ENCODE measurements around the gene TMEM11. TPM values are rescaled to one million over a fixed set of nuclear protein-coding genes. Genes with fewer than 3 reads are reported as not detected.

Gene TMEM11
- polyA plus RNA-seq, 3 donors, result 25.7 to 68.1 (median 59.5) TPM

DNA sequence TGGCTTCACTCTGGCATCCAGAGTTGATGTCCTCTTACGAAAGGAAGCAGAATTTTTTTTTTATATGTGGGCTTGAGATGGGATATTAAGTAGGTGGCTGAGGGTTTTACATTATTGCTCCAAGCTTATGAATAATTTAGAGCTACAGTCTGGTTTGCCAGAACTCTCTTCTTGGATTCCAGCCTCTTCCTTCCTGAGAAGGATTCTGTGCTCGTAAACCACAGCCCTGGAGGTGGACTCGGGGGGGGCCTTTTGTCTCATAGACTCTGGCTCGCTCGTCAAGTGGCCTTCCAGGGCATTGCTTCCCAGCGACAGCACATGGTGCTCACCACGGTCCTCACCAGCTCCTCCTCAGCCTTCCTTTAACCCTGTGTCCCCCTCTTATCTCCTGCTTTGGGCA lies 43.2 kb downstream of the TMEM11 start:
- H3K4me1 Mint-ChIP-seq, result peaks cover 47% of the 10 kb centered on the region
- Histone ChIP-seq H3K9ac (ENCODE audit: insufficient read depth, low read length, poor library complexity, severe bottlenecking) (peak overlapping the region; percentile 29), H3K27ac (ENCODE audit: low read depth in 1 of 2, low read length in 2 of 2) (peak overlapping the region; percentile 49 to 73), H3K79me2 (ENCODE audit: insufficient read depth, low read length) (peaks cover 49% of the 10 kb centered on the region), H3K4me2 (replicated peaks; ENCODE audit: extremely low read depth, low read length, poor library complexity, severe bottlenecking) (peak overlapping the region; percentile 35), H2AFZ (ENCODE audit: insufficient read depth, low read depth, low read length, poor library complexity, severe bottlenecking) (peak overlapping the region; percentile 43), H3K9me3 (replicated peaks in 1 of 2; ENCODE audit: control insufficient read depth in 1 of 2, insufficient read depth in 1 of 2, low read length in 2 of 2) (no peaks in the 10 kb centered on the region), H3K4me1 (ENCODE audit: control insufficient read depth in 1 of 2, insufficient read depth in 2 of 2, low read length in 2 of 2) (peaks cover 23% of the 10 kb centered on the region in 2 donors), H3K4me3 (replicated peaks in 1 of 3; ENCODE audit: low read depth in 2 of 3, low read length in 3 of 3) (peak overlapping the region in 1 of 3 experiments; percentile 10), H4K20me1 (ENCODE audit: insufficient read depth, low read length) (peaks cover 7% of the 10 kb centered on the region), H3K36me3 (replicated peaks in 1 of 2; ENCODE audit: control insufficient read depth in 1 of 2, insufficient read depth in 2 of 2, low read length in 2 of 2) (peaks cover 31 to 40% of the 10 kb centered on the region in 2 donors), H3K27me3 (ENCODE audit: control insufficient read depth in 2 of 2, insufficient read depth in 2 of 2, low read length in 2 of 2) (no peaks in the 10 kb centered on the region)
- peak overlapping the region in 6 of 7 donors; percentile 30 to 88 (median 68) for H3K27ac Mint-ChIP-seq
- WGBS (ENCODE audit: insufficient coverage), result 21% methylated on average over 4 of the region's 7 CpGs
- no peak for DNase-seq
- H3K4me3 Mint-ChIP-seq, result peak overlapping the region in 1 of 2 donors; percentile 48
- peaks cover 0 to 3% (median 0%) of the 10 kb centered on the region in 3 donors for H3K27me3 Mint-ChIP-seq (ENCODE audit: low read depth in 3 of 3)
- peaks cover 42 to 69% of the 10 kb centered on the region in 2 donors for H3K36me3 Mint-ChIP-seq
- TF ChIP-seq, protein P1, sequence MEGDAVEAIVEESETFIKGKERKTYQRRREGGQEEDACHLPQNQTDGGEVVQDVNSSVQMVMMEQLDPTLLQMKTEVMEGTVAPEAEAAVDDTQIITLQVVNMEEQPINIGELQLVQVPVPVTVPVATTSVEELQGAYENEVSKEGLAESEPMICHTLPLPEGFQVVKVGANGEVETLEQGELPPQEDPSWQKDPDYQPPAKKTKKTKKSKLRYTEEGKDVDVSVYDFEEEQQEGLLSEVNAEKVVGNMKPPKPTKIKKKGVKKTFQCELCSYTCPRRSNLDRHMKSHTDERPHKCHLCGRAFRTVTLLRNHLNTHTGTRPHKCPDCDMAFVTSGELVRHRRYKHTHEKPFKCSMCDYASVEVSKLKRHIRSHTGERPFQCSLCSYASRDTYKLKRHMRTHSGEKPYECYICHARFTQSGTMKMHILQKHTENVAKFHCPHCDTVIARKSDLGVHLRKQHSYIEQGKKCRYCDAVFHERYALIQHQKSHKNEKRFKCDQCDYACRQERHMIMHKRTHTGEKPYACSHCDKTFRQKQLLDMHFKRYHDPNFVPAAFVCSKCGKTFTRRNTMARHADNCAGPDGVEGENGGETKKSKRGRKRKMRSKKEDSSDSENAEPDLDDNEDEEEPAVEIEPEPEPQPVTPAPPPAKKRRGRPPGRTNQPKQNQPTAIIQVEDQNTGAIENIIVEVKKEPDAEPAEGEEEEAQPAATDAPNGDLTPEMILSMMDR (IDR thresholded peaks at IDR 0.05), result no peak
- peaks cover 0 to 1% (median 0%) of the 10 kb centered on the region in 7 donors for H3K9me3 Mint-ChIP-seq
- intact Hi-C loops (cut with micrococcal nuclease), result loop anchor here in 1 of 2 donors (10.0 kb wide), 1 partner anchor 46 kb away; the partner anchor contains the start of gene DHRS7B

DNA sequence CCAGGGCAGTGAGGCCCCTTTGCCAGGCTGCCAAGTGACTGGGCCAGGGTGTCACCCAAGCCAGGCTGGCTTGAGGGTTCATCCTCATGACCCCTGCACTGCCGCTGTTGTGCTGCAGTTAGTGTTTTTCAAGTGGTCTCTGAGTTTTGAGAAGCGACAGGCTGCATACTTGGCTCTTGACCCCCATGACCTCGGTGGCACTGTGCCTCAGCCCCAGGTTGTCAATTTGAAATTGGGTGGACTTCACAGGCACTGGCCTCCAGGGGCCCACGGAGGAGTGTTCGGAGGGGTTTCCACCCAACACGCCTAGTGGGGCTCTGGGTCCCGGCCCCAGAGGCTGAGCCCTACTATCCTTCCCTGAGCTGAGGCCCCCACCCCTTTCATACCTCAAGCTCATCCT lies 44.5 kb downstream of the TMEM11 start:
- intact Hi-C loops (cut with micrococcal nuclease), result no loop called here

More for the DNA sequence above, 44.5 kb downstream of the TMEM11 start:
- Mint-ChIP-seq H3K27ac (no peak overlapping the region), H3K36me3 (peaks cover 36 to 73% of the 10 kb centered on the region in 2 donors), H3K9me3 (peaks cover 0 to 1% (median 0%) of the 10 kb centered on the region in 7 donors), H3K4me1 (peaks cover 48% of the 10 kb centered on the region), H3K4me3 (no peak overlapping the region), H3K27me3 (ENCODE audit: low read depth in 3 of 3) (peaks cover 0 to 4% (median 0%) of the 10 kb centered on the region in 3 donors)
- H3K4me1 ChIP-seq (ENCODE audit: control insufficient read depth in 1 of 2, insufficient read depth in 2 of 2, low read length in 2 of 2), result peaks cover 24% of the 10 kb centered on the region in 2 donors
- H4K20me1 ChIP-seq (ENCODE audit: insufficient read depth, low read length), result peaks cover 7% of the 10 kb centered on the region
- 100% methylated on average over 7 of the region's 7 CpGs for WGBS (ENCODE audit: insufficient coverage)
- H3K27ac ChIP-seq (ENCODE audit: low read depth in 1 of 2, low read length in 2 of 2), result no peak overlapping the region
- H3K9me3 ChIP-seq (replicated peaks in 1 of 2; ENCODE audit: control insufficient read depth in 1 of 2, insufficient read depth in 1 of 2, low read length in 2 of 2), result no peaks in the 10 kb centered on the region
- H3K27me3 ChIP-seq (ENCODE audit: control insufficient read depth in 2 of 2, insufficient read depth in 2 of 2, low read length in 2 of 2), result no peaks in the 10 kb centered on the region
- H2AFZ ChIP-seq (ENCODE audit: insufficient read depth, low read depth, low read length, poor library complexity, severe bottlenecking), result no peak overlapping the region
- H3K4me3 ChIP-seq (replicated peaks in 1 of 3; ENCODE audit: low read depth in 2 of 3, low read length in 3 of 3), result no peak overlapping the region
- TF ChIP-seq, protein P1 (IDR thresholded peaks at IDR 0.05), result no peak
- H3K79me2 ChIP-seq (ENCODE audit: insufficient read depth, low read length), result peaks cover 63% of the 10 kb centered on the region
- H3K4me2 ChIP-seq (replicated peaks; ENCODE audit: extremely low read depth, low read length, poor library complexity, severe bottlenecking), result no peak overlapping the region
- DNase-seq, result no peak
- peaks cover 21 to 28% of the 10 kb centered on the region in 2 donors for H3K36me3 ChIP-seq (replicated peaks in 1 of 2; ENCODE audit: control insufficient read depth in 1 of 2, insufficient read depth in 2 of 2, low read length in 2 of 2)
- no peak overlapping the region for H3K9ac ChIP-seq (ENCODE audit: insufficient read depth, low read length, poor library complexity, severe bottlenecking)

All from CD14-positive monocyte (primary cell).